SW480 (cell line): ENCODE results near the gene BRD4.

ENCODE experiments used
- DNase-seq: peaks from one replicate; pipeline ENCODE4 v3.0.0-alpha.2; 2016; ENCODE audit warnings: low spot score

Gene BRD4

DNA sequence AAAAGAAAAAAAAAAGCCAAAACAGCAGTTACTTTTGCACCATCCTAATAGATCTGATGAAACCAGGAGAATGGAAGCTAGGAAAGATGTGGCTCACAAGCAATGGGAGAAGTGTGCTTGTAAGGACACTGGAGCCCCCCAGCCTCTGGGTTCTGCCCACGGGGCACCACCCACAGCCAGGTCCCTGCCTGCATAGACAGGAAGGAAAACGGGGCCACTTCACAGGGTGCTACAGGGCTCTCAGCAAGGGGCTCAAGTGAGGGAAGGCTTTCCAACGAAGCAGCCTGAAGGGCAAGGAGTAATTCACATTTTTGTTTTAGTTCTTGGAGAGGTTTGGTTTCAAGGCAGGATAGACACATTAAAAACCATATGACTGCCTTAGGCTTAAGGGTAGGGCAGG lies 42.7 kb downstream of the BRD4 start:
- DNase-seq: no peak

DNA sequence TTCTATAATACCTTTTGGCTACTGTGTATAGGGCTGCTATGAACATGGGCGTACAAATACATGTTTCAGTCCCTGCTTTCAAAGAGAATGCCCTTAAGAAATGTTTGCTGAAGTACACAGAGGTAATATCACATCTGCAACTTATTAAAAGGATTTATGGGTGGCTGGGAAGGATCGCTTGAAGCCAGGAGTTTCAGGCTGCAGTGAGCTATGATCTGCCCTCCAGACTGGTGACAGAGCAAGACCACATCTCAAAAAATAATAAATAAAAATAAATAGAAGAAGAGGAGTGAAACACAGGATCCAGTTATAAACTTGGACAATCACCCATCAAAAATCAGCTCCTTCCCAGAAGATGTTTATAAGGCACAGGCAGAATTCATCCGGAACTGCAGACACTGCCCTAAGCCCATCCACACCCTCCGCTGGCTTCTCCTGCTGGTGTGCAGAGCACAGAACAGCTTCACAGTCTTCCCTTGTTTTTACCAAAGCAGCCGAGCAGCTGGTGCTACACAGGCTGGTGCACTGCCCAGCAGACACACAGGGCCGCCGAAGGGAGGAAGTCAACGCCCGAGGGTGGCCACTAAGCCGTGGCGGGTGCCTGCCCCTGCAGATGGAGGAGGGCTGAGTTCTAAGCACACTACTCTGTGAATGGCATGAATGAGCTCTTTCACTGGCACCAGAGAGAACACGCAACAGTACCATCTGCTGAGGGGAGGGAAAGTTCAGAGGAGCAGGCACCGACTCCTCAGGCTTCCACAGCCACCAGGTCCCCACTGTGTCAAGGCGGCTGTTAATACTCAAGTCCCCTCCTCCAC lies 44.0 kb downstream of the BRD4 start:
- DNase-seq: peak; percentile 79

DNA sequence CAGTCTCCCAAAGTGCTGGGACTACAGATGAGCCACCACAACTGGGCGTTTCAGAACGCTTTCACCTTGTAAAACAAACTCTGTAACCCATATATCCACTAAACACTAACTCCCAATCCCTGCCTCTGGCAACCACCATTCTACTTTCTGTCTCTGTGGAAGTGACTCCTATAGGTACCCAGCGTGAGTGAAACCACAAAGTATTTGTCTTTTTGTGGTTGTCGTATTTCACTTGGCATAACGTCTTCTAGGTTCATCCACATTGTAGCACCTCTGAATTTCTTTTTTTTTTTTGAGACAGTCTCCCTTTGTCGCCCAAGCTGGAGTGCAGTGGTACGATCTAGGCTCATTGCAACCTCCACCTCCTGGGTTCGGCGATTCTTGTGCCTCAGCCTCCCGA lies 44.8 kb downstream of the BRD4 start:
- DNase-seq: no peak

DNA sequence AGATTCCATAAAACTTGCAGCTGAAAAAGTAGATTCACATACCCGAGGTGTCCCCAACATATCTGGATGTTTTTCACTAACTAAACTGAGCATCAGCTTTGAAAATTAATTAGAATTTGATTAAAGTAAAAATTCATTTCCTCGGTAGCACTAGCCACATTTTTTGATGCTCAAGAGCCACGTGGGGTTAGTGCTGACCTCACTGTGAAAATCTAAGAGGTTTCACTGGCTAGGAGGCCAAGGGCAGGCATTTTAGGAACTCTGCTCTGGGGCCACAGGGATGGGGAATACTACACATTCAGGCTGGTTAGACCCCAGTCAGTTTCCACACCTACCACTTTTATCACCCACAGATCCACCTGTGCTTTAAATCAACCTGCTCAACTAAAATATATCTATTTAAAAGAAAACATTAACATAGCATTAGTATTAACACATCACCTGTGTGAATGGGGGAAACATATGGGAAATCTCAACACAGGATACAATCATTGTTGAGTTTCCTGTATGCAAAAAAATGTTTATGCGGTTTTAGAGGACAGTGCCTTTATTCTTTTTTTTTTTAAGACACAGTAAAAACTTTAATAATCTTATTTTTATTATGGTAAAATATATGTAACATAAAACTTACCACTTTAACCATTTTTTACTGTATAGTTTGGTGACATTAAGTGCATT lies 45.5 kb downstream of the BRD4 start:
- no peak for DNase-seq

DNA sequence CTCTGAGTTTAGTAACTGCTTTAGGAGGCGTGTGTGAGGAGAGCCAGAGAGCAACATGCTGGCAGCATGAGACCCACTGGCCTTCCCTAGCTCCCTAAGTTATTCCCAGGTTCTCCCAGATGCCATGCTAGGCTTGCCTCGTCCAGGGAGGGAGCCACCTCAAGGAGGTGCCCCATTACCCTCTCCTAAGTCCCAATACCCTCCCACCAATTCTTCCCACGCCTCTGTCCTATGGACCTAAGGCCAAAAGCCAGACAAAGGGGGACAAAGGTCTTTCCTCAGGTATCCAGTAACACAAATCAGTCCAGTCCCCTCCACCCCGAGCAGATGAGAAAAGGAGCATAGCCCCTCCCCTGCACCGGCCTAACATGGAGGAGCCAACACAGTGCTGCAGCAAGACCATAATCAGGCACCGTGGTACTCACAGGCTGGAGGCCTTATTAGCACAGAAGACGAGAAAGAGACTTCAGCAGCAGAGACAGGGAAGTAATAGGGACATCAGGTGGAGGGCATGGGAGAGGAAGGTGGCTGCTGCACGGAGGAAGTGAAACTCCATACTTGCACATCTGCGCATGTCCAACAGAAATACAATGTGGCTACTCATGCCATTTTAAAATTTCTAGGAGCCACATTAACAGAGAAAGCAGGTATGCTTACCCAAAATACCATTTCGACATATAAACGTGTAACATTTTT lies 46.3 kb downstream of the BRD4 start:
- DNase-seq: no peak

DNA sequence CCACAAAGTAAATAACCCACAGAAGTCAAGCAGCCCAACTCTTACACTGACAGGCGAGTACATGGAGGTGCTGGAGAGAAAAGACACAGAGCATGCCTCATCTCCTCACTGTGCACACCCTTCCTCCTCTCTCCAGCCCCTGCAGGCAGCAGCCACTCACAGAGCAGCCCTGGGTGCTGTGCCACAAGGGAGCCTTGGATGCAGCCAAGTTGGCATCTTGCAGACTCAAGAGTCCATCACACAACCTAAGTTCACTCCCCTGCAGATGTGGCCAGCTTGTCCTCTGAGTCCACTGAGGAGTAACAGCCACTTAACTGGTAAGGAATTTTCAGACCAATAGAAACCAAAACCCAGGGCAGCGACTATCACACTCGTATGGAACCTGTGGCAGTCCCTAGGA lies 47.4 kb downstream of the BRD4 start:
- DNase-seq: no peak

DNA sequence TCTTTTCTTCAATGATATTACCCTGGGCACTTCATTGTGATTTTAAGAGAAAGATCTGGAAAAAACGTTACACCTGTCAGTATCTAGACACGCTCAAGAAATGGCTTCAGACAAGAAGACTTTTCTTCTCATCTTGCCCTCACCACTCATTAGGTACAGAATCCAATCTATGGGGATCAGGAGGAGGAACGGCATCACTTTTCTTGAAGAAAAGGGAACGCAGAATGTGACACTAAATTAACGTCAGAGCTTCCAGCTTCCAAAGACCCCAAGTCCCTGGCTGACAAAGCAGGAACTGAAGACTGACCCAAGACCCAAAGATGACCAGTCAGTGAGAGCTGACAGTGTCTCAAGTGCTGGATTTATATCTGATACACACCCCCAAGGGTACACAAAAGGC lies 48.2 kb downstream of the BRD4 start:
- DNase-seq: no peak

DNA sequence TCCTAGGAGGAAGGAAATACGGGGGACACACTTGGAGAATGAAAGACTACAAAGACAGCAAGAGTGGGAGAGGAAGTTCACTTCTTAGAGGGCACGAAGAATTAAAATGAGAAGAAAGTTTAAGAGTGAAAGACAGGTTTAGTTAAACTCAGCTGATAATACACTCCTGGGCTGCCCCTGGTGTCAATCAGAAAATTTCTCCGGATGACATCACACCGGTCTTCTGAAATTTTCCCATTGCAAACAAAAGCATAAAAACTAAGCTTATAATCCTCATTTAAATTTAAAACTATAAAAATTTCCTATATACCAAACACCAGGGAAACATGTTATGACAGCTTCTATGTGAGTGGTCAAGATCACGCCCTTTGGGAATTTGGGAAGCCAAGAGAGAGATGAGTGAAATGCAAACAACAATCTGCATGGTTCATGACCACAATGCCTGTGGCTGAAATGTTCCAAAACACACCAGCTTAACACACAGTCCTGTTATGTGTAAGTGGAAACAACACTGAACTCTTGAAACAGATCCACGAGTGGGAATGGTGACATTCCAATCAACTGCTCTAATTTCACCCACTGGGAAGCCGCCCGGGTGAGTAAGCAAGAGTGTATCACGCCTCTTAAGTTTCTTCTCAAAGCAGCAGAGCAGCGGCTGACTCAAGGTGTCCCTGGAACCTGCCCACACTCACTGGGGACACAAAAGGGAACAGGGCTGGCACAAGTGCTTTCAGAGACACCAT lies 49.0 kb downstream of the BRD4 start:
- DNase-seq: no peak

DNA sequence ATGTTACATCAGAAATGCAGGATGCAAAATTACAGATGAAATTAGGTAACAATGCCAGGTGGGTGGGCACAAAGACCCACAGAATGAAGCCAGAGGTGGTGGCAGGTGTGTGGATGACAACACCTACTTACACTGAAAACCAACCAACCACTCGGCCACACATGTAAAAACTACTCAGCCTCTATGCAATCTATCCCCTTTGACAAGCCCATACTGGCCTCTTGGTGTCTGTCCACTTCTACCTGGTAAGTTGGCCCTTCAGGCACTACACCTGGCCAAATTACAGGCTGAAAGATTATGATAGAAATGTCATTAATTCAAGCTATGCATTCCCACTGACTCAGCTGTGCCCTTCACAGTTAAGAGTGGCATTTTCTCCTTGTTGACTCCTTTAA lies 50.0 kb downstream of the BRD4 start:
- peak; percentile 48 for DNase-seq

DNA sequence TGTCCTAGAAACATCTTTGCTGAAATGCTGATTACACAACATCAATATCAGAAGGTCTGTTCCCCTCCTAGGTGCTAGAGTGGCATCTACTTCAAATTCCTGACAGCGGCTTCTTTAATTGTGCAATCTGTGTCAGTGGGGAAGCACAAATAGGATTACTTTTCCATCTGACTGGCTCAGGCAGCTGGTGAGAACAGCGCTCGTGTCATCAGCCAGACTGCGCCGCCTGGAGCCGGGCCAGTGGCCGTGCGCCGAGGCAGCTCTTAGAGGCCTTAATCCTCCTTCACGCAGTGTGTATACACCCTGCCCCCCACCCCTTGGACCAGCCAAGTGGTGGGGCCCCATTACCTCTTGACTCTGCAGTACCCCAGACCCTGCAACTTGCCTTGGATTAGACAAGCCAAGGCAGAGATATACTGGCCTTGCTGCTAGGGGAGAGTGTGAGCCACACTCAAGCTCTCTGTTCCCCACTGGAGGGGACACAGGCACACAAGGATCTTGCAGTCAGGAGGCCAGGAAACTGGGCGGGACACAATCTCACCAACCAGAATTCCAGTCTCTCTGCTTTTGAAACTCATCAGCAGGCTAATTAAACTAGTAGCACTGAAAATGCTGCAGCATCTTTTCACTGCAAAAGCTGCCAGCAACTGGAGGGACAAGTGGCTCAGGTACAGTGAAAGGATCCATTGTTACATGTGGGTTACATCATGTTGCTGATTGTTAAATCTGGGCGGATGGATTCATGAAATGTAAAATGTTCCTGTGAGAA lies 51.2 kb downstream of the BRD4 start:
- peak; percentile 95 for DNase-seq

DNA sequence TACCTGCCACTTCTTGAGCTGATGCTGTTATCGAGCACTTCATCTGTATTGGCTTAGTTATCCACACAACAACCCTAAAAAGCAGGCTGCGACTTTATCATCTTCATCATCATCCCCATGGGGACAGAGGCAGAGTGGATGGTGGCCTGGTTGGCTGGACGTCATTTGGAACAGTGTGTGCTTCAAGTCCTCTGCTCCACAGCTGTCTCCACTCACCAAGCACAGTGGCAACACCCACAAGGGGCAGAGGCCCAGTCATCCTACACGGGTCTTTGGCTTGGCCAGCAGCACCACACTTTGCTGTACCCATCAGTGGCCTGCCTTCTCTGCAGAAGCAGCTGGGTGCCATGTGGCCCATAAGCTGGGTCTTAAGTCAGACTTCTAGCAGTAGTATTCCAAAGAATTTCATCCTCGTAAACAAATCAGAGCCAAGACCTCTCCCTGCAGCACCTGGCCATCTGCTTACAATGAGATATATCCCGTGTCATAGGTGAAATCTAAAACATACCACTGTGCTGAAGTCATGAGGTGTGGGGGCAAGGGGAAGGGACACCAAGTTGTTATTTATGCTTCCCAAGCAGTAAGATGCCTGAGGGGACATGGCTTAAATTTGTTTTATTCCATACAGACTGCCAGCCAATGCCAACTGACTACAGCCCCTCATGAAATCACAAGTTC lies 52.2 kb downstream of the BRD4 start:
- no peak for DNase-seq

DNA sequence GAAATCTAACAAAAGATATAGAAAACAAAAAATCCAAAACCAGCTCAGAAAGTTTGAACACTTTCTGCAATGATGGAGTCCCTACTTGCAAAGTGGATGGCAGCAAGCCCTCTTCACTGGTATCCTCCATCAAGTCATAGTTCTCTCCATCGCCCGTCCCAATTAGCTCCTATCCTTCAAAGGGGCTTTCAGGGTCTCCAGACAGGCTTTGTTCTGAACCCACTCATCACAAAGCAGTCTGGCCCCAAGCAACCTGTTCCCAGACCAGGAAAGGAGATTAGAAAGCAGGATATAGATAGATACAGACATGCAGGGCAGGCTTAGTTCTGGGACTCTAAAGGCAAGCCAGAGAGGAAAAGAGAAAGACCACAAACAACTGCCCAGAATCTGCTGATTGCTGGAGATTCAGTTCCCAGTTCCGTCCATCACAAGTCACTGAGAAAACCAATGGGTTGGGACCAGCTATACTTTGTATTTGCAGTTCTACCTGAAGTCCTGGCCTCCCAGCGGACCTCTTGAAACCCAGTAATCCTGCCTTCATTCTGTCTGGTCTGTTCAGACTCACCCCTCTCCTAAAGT lies 52.9 kb downstream of the BRD4 start:
- DNase-seq: no peak

DNA sequence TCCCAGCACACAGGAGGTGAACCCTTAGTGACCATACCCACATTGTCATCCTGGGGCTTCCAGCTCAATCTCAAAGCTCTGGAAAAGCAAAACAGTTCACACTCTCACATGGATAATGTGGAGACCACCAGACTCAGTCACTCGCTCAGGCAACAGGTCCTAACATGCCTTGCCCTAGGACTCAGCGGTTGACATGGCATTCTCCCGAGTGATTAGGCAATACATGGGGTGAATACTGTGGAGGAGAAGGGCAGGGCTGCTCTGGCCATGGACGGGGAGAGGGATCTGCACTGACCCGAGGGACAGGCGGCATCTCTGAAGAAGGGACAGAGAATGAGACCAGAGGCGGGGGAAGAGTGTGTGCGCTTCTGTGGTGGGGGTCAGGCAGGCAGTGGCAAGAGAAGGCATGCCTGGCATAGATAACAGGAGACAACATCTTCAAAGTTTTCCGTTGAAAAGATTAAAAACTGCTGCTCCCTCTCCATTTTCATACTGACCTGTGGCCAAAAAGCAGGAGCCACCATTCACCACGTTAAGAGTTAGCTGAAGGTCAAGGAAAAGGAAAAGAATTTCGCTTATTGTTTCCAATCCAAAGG lies 55.6 kb downstream of the BRD4 start:
- DNase-seq: no peak

DNA sequence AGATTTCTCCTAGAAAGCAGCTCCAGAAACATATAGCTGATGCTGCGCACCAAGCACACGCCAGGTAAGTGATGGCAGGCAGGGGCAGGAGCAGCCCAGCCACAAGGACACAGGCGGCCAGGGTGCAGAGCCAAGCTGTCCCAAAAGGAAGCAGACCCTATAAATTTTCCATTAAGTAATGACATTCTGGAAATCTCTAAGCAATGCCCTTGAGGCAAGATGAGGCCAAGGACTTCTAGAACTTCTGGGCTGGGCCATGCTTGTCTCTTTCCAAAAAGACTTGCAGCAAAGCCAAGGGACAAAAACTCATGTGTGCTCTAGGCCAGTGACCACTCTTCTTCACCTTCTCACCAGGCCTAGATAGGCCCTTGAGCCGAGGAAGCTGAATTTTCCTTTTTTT lies 57.9 kb downstream of the BRD4 start:
- DNase-seq: no peak

DNA sequence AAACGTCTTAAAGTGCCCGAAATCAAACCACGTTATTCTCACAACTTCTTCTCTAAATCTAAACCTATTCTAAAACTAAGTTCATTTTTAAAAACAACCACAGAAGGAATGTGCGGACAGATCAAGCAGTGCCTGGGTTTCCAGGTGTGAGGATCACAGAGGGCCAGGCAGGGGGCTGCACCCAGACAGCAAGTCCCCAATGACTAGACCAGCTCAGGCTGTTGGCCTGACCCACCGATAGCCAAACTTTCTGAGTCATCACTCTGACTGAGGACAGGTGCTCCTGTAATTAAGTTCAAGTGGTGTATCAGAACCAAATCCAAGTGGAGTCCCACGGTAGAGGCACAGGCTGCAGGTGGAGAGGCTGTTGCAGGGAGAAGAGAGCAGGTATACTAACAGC lies 62.5 kb downstream of the BRD4 start:
- no peak for DNase-seq

DNA sequence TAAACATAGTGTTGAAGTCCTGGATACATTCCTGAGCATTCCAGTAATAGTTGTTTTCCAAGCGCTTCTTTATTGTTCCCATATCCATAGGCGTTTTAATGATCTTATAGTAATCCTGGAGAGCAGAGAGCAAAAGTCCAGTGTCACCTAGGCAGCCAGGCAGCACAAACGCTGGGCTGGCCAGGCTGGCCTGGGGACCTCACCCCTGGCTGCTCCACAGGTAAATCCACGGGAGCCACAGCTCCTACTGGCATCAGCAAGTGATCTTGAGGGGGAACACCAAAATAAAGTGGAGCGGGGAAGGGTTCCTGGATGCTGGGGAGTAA lies 63.4 kb downstream of the BRD4 start:
- no peak for DNase-seq

DNA sequence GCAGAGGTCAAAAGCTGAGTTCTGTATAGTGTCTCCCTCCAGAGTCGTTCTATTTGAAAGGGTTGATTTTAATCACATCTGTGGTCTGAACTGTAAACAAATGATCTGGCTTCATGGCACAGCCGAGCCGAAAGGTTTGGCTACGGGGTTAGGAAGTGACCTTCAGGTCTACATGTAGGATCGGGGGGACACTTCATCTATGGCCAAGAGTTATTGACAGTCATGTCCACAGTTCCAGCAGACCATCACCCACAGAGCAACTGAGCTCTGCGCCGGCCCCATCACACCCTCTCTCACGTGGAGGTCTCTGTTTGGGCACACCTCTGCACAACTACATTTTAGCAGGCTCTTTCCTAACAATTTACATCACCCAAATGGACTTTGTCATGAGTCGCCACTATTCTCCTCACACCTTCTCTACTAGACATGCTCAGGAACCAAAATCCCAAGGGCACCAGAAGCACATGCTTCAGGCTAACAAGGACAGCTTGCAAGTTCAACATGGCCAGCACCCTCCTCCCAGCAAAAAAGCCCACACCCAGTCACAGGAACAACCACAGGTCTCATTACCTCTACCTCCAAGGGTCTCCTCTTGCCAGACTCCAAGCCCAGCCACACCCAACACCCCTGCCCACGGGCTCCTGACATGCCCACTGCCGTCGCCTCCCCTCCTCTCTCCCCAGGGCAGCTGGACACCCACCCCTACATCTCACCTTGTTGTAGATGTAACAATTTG lies 64.0 kb downstream of the BRD4 start:
- DNase-seq: no peak

DNA sequence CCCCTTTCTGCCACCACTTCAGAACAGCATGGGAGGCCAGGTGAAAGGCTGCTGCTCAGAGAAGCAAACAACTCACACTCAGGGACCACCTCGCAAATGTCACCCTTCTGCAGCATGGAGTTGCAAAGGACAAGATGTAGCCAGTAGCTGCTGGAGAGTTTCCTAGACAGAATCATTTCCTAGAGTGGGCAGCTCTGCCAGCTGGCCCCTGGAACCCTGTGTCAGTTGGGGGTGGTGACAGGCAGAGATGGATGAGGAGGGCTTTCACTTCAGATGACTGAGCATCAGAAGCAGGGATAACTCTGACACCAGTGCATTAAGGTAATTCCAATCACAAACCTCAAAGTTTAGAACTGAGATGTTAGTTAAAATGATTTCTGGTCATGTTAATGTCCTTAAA lies 65.7 kb downstream of the BRD4 start:
- DNase-seq: no peak

DNA sequence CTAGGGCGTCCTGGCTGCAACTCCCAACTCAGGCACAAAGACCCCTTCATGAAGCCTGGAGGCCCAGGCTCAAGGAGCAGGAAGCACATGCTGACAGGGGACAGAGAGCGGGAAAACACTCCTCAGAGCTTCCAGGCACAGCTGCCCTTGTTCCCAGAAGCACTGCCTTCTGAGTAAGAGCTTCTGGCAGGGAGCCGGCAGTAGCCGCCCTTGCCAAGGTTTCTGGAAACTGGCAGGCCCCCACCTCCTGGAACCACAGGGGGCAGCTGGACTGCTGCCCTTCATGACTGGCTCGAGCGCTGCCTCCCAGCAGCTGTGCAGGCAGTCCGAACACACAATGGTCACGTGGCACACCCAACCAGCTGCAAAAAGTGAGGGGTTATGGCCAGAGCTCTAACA lies 66.5 kb downstream of the BRD4 start:
- no peak for DNase-seq
